K562 (cell line): ENCODE results near the gene EIF2S1. TPM values are rescaled to one million over a fixed set of nuclear protein-coding genes. Genes with fewer than 3 reads are reported as not detected.

Source experiments
- ETS2 ChIP-seq: IDR thresholded peaks from 2 replicates; pipeline ENCODE4 v1.6.1; 2016; ENCODE audit warnings: borderline replicate concordance, missing genetic modification characterization, mild to moderate bottlenecking, moderate library complexity, missing compliant biosample characterization; ENCODE audit not compliant: poor library complexity, severe bottlenecking
- HDAC1 ChIP-seq, 2 experiments: fragments of 450-650 bp; IDR thresholded peaks; 2 replicates each; pipeline ENCODE4 v1.6.1; 2016 to 2017; ENCODE audit warnings: inconsistent platforms in 1 of 2, mild to moderate bottlenecking in 1 of 2, moderate library complexity in 1 of 2
- L3MBTL2 ChIP-seq: fragments of 450-650 bp; IDR thresholded peaks from 2 replicates; pipeline ENCODE4 v1.6.1; 2016; ENCODE audit warnings: mild to moderate bottlenecking, moderate library complexity
- NKRF ChIP-seq: fragments of 450-650 bp; IDR thresholded peaks from 2 replicates; pipeline ENCODE4 v1.6.1; 2016; ENCODE audit warnings: borderline replicate concordance
- RFX7 ChIP-seq: fragments of 250-450 bp; sonication (Bioruptor Pico); IDR thresholded peaks from 2 replicates; pipeline ENCODE4 v1.5.1; 2021; ENCODE audit warnings: mild to moderate bottlenecking
- SMAD4 ChIP-seq: fragments of 250-450 bp; sonication (Bioruptor Pico); conservative IDR thresholded peaks from 2 replicates; pipeline ENCODE4 v1.8.0; 2021; ENCODE audit warnings: inconsistent platforms, mild to moderate bottlenecking, moderate library complexity
- SPI1 ChIP-seq: IDR thresholded peaks from 2 replicates; pipeline ENCODE4 v1.6.1; 2011; ENCODE audit warnings: low read depth, low read length, control low read depth, borderline replicate concordance
- ZNF3 ChIP-seq: fragments of 250-450 bp; sonication (Bioruptor Pico); IDR thresholded peaks from 2 replicates; pipeline ENCODE4 v1.5.0; 2021; ENCODE audit warnings: mild to moderate bottlenecking, moderate library complexity
- ZNF407 ChIP-seq: fragments of 450-650 bp; IDR thresholded peaks from 2 replicates; pipeline ENCODE4 v1.6.1; 2016; ENCODE audit warnings: low read depth
- ZNF408 ChIP-seq: fragments of 250-450 bp; sonication (Bioruptor Pico); IDR thresholded peaks from 2 replicates; pipeline ENCODE4 v1.4.0; 2020; ENCODE audit warnings: low read depth, mild to moderate bottlenecking, moderate library complexity
- ZNF449 ChIP-seq: fragments of 250-450 bp; sonication (Bioruptor Pico); IDR thresholded peaks from 2 replicates; pipeline ENCODE4 v1.8.0; 2022; ENCODE audit warnings: moderate library complexity, mild to moderate bottlenecking, inconsistent platforms
- polyA plus RNA-seq, 8 experiments: library from polyadenylated mRNA; depleted of rRNA in 4 of 8; stranded (reverse) in 5 of 8; unstranded in 3 of 8; fragments of >200 nt; fragmentation: Nextera tagmentation in 2 of 8; fragmentation: Illumina TruSeq in 1 of 8; extraction: Ambion mirVana in 2 of 8; extraction: Trizol in 1 of 8; gene quantifications; 2 replicates each; pipeline versions ENCODE4 v1.2.1 to v1.2.3, GENCODE V29; 2011 to 2014; ENCODE audit warnings: inconsistent platforms in 1 of 8, missing spikeins in 1 of 8
- total RNA-seq, 7 experiments: library from RNA; depleted of rRNA in 6 of 7; stranded (reverse); fragments of >200 nt in 6 of 7; fragmentation: Illumina TruSeq in 2 of 7; extraction: Trizol in 2 of 7; gene quantifications; 2 replicates each; pipeline versions ENCODE4 v1.2.1 to v1.2.3, GENCODE V29; 2011 to 2021; ENCODE audit warnings: low replicate concordance in 1 of 7
- TF ChIP-seq, protein P1 (sequence below): fragments of 450-650 bp; IDR thresholded peaks from 2 replicates; pipeline ENCODE4 v1.6.1; 2016; ENCODE audit warnings: mild to moderate bottlenecking

EIF2S1 gene
- total and polyA plus RNA-seq, 9 of the 15 experiments (the other 6 are each of a cell fraction or from before 2014, with no cell fraction given), result 216 to 1,018 (median 332) TPM

- peak; percentile 92 for TF ChIP-seq NKRF
- TF ChIP-seq SMAD4 (CRISPR knock-in tag), result no peak
- no peak for TF ChIP-seq ZNF408
- TF ChIP-seq ZNF407, result no peak
- TF ChIP-seq, protein P1, sequence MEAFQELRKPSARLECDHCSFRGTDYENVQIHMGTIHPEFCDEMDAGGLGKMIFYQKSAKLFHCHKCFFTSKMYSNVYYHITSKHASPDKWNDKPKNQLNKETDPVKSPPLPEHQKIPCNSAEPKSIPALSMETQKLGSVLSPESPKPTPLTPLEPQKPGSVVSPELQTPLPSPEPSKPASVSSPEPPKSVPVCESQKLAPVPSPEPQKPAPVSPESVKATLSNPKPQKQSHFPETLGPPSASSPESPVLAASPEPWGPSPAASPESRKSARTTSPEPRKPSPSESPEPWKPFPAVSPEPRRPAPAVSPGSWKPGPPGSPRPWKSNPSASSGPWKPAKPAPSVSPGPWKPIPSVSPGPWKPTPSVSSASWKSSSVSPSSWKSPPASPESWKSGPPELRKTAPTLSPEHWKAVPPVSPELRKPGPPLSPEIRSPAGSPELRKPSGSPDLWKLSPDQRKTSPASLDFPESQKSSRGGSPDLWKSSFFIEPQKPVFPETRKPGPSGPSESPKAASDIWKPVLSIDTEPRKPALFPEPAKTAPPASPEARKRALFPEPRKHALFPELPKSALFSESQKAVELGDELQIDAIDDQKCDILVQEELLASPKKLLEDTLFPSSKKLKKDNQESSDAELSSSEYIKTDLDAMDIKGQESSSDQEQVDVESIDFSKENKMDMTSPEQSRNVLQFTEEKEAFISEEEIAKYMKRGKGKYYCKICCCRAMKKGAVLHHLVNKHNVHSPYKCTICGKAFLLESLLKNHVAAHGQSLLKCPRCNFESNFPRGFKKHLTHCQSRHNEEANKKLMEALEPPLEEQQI, result no peak
- TF ChIP-seq RFX7 (CRISPR knock-in tag), result no peak
- no peak for TF ChIP-seq SPI1
- no peak for TF ChIP-seq ZNF3
- TF ChIP-seq HDAC1 (IDR thresholded peaks at IDR 0.05), result peak in 1 of 2 experiments; percentile 89; a peak in 2 of 4 replicates
- no peak for TF ChIP-seq L3MBTL2
- no peak for TF ChIP-seq ETS2
- TF ChIP-seq ZNF449 (CRISPR knock-in tag), result no peak
Measured at GRCh38 chr14:67358924-67359774, 979 bp upstream of the EIF2S1 start (continued).
